ENCODE data around the gene HHAT.
"Not testable (repeated sequence)": the region's sequence is repeated elsewhere in the genome, so short reads cannot be mapped to it uniquely, and the experiment has no call there.

GRCh38 chr1:210406341-210406740, 77.6 kb downstream of the HHAT start:
- not testable (repeated sequence) for TF ChIP-seq GATA1 (IDR thresholded peaks at IDR 0.05; ENCODE audit: low read depth, low read length); POLR2A (IDR thresholded peaks at IDR 0.05; ENCODE audit: low read length)
